ENCODE measurements around the gene SLC25A40. TPM values are rescaled to one million over a fixed set of nuclear protein-coding genes. Genes with fewer than 3 reads are reported as not detected.

Gene SLC25A40
- total and polyA plus RNA-seq, 2 experiments from 2014 or later: 6.3 to 19.0 TPM

GRCh38 chr7:87878208-87878735, 2.1 kb upstream of the SLC25A40 start:
- Histone ChIP-seq H3K36me3 (ENCODE audit: low read depth) (0 out of 2 replicates have a peak, but pooled peaks cover 3% of the 10 kb centered on the region), H3K4me1 (ENCODE audit: insufficient read depth) (peaks cover 19% of the 10 kb centered on the region), H3K9ac (peak overlapping the region; percentile 94), H2AFZ (peak overlapping the region; percentile 98), H4K20me1 (ENCODE audit: insufficient read depth) (no peaks in the 10 kb centered on the region), H3K27ac (0 out of 2 replicates have a peak overlapping the region, but pooled peaks have one; percentile 92), H3K79me2 (ENCODE audit: insufficient read depth) (peaks cover 88% of the 10 kb centered on the region), H3K4me2 (ENCODE audit: unreplicated experiment) (peak overlapping the region; percentile 100), H3K9me3 (ENCODE audit: low read depth) (no peaks in the 10 kb centered on the region), H3F3A (ENCODE audit: insufficient read depth) (peaks cover 16% of the 10 kb centered on the region), H3K4me3 (peak overlapping the region; percentile 96), H3K9me2 (ENCODE audit: insufficient read depth) (no peaks in the 10 kb centered on the region), H3K27me3 (replicated peaks; ENCODE audit: insufficient read depth) (no peaks in the 10 kb centered on the region)
- in situ Hi-C loops (cut with MboI): no loop called here
- 15 to 17% methylated on average over 3 of the region's 3 CpGs for WGBS, 2 experiments (ENCODE audit: low coverage in 1 of 2, low lambda C conversion rate in 2 of 2, missing lambda C conversion rate in 2 of 2)
- TF ChIP-seq EZH2phosphoT487 (IDR thresholded peaks at IDR 0.05; ENCODE audit: insufficient read depth, low read depth) (no peak), EZH2 (IDR thresholded peaks at IDR 0.05; ENCODE audit: insufficient read depth, poor library complexity, severe bottlenecking) (no peak)
- peak; percentile 34 for DNase-seq

GRCh38 chr7:87877366-87878040, 1.3 kb upstream of the SLC25A40 start:
- peaks cover 19% of the 10 kb centered on the region for H3K4me1 ChIP-seq (ENCODE audit: insufficient read depth)
- no peaks in the 10 kb centered on the region for H3K27me3 ChIP-seq (replicated peaks; ENCODE audit: insufficient read depth)
- H2AFZ ChIP-seq: peak overlapping the region; percentile 98
- peaks cover 88% of the 10 kb centered on the region for H3K79me2 ChIP-seq (ENCODE audit: insufficient read depth)
- no peaks in the 10 kb centered on the region for H4K20me1 ChIP-seq (ENCODE audit: insufficient read depth)
- H3K4me3 ChIP-seq: peak overlapping the region; percentile 96
- H3K36me3 ChIP-seq (ENCODE audit: low read depth): 0 out of 2 replicates have a peak, but pooled peaks cover 3% of the 10 kb centered on the region
- no peak for TF ChIP-seq EZH2 (IDR thresholded peaks at IDR 0.05; ENCODE audit: insufficient read depth, poor library complexity, severe bottlenecking)
- no peak for TF ChIP-seq EZH2phosphoT487 (IDR thresholded peaks at IDR 0.05; ENCODE audit: insufficient read depth, low read depth)
- peak overlapping the region; percentile 92 for H3K27ac ChIP-seq
- WGBS, 2 experiments (ENCODE audit: low coverage in 1 of 2, low lambda C conversion rate in 2 of 2, missing lambda C conversion rate in 2 of 2): 2 to 4% methylated on average over 10 of the region's 10 CpGs
- H3K4me2 ChIP-seq (ENCODE audit: unreplicated experiment): peak overlapping the region; percentile 100
- in situ Hi-C loops (cut with MboI): no loop called here
- H3K9me3 ChIP-seq (ENCODE audit: low read depth): no peaks in the 10 kb centered on the region
- peaks cover 16% of the 10 kb centered on the region for H3F3A ChIP-seq (ENCODE audit: insufficient read depth)
- peak; percentile 26 for DNase-seq
- peak overlapping the region; percentile 94 for H3K9ac ChIP-seq
- H3K9me2 ChIP-seq (ENCODE audit: insufficient read depth): no peaks in the 10 kb centered on the region

GRCh38 chr7:87876869-87877234, 692 bp upstream of the SLC25A40 start:
- TF ChIP-seq EZH2phosphoT487 (IDR thresholded peaks at IDR 0.05; ENCODE audit: insufficient read depth, low read depth) (no peak), EZH2 (IDR thresholded peaks at IDR 0.05; ENCODE audit: insufficient read depth, poor library complexity, severe bottlenecking) (no peak)
- Histone ChIP-seq H3K4me2 (ENCODE audit: unreplicated experiment) (peak overlapping the region; percentile 100), H3K27me3 (replicated peaks; ENCODE audit: insufficient read depth) (no peaks in the 10 kb centered on the region), H3K36me3 (ENCODE audit: low read depth) (0 out of 2 replicates have a peak, but pooled peaks cover 3% of the 10 kb centered on the region), H3K79me2 (ENCODE audit: insufficient read depth) (peaks cover 88% of the 10 kb centered on the region), H3K27ac (peak overlapping the region; percentile 92), H3K9ac (peak overlapping the region; percentile 94), H3K4me1 (ENCODE audit: insufficient read depth) (peaks cover 19% of the 10 kb centered on the region), H3F3A (ENCODE audit: insufficient read depth) (peaks cover 16% of the 10 kb centered on the region), H3K4me3 (peak overlapping the region; percentile 96), H4K20me1 (ENCODE audit: insufficient read depth) (no peaks in the 10 kb centered on the region), H3K9me2 (ENCODE audit: insufficient read depth) (no peaks in the 10 kb centered on the region), H3K9me3 (ENCODE audit: low read depth) (no peaks in the 10 kb centered on the region), H2AFZ (peak overlapping the region; percentile 98)
- 1% methylated on average over 27 of the region's 27 CpGs for WGBS, 2 experiments (ENCODE audit: low coverage in 1 of 2, low lambda C conversion rate in 2 of 2, missing lambda C conversion rate in 2 of 2)
- in situ Hi-C loops (cut with MboI): no loop called here
- peak; percentile 88 for DNase-seq

GRCh38 chr7:87875151-87876039, 765 bp downstream of the SLC25A40 start:
- no peaks in the 10 kb centered on the region for H4K20me1 ChIP-seq (ENCODE audit: insufficient read depth)
- H3K4me3 ChIP-seq: peak overlapping the region; percentile 96
- H3K4me2 ChIP-seq (ENCODE audit: unreplicated experiment): peak overlapping the region; percentile 91
- DNase-seq: peak; percentile 32
- no peak for TF ChIP-seq EZH2 (IDR thresholded peaks at IDR 0.05; ENCODE audit: insufficient read depth, poor library complexity, severe bottlenecking)
- TF ChIP-seq EZH2phosphoT487 (IDR thresholded peaks at IDR 0.05; ENCODE audit: insufficient read depth, low read depth): no peak
- H3K27me3 ChIP-seq (replicated peaks; ENCODE audit: insufficient read depth): no peaks in the 10 kb centered on the region
- H3K27ac ChIP-seq: peak overlapping the region; percentile 92
- peak overlapping the region; percentile 94 for H3K9ac ChIP-seq
- peaks cover 88% of the 10 kb centered on the region for H3K79me2 ChIP-seq (ENCODE audit: insufficient read depth)
- no peaks in the 10 kb centered on the region for H3K9me2 ChIP-seq (ENCODE audit: insufficient read depth)
- peak overlapping the region; percentile 98 for H2AFZ ChIP-seq
- WGBS, 2 experiments (ENCODE audit: low coverage in 1 of 2, low lambda C conversion rate in 2 of 2, missing lambda C conversion rate in 2 of 2): 4% methylated on average over 33 to 35 of the region's 35 CpGs
- 0 out of 2 replicates have a peak, but pooled peaks cover under 1% of the 10 kb centered on the region for H3K36me3 ChIP-seq (ENCODE audit: low read depth)
- in situ Hi-C loops (cut with MboI): no loop called here
- H3K4me1 ChIP-seq (ENCODE audit: insufficient read depth): peaks cover 19% of the 10 kb centered on the region
- H3F3A ChIP-seq (ENCODE audit: insufficient read depth): peaks cover 16% of the 10 kb centered on the region
- H3K9me3 ChIP-seq (ENCODE audit: low read depth): no peaks in the 10 kb centered on the region
